Stimulated activated CD4-positive, alpha-beta T cell treated with anti-CD3 and anti-CD28 coated beads, Interleukin-4, amount 100 ng/mL, for 24 hours (primary cell): ENCODE data around the gene FAT1.
"Not testable (repeated sequence)": the region's sequence is repeated elsewhere in the genome, so short reads cannot be mapped to it uniquely, and the experiment has no call there.

Experiments used
- DNase-seq: peaks from one replicate; pipeline ENCODE4 v3.0.0-alpha.2; 2020

FAT1 gene

DNA sequence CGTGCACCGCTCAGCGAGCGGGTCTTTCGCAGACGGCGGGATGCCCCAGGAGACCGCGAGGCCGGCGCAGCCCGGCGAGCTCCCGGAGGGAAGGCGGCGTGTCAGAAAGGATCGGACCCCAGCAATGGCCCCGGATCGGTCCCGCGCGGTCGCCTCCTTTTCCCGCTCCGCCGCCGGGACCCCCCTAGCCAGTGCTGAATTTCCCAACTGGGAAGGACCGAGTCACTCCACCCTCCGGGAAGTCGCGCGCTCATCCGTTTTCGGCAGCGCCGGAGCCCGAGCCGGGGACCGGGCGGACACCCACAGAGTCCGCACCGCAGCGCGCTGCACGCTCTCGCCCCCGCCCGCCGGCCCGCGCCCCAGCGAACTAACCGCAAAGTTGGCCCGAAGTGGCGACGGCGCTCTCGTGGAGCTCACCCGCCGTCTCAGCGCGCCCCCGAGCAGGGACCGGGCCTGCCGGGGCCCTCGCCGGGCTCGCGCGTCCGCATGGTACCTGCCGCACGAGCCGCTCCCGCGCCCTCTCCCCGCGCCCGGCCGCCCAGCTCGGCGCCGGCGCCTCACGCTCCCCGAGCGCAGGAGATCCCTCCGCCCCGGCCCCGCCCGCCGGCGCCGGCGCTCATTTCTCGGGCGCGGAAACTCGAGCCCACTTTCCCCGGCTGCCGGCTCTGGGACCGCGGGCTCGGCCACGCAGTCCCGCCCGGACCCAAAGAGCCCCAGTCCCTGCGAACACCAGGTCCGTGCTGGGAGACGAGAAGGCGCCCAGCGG is at the start of gene FAT1:
TSS of gene FAT1 (minus strand) at position 565 of the 766 bp plus-strand sequence. CDS start 14,029 bp downstream, outside the sequence.
- DNase-seq: no peak

- no peak for DNase-seq
Measured at GRCh38 chr4:186772936-186773487, 49.4 kb upstream of the FAT1 start.

- DNase-seq: no peak
Measured at GRCh38 chr4:186771624-186772023, 48.0 kb upstream of the FAT1 start.

DNA sequence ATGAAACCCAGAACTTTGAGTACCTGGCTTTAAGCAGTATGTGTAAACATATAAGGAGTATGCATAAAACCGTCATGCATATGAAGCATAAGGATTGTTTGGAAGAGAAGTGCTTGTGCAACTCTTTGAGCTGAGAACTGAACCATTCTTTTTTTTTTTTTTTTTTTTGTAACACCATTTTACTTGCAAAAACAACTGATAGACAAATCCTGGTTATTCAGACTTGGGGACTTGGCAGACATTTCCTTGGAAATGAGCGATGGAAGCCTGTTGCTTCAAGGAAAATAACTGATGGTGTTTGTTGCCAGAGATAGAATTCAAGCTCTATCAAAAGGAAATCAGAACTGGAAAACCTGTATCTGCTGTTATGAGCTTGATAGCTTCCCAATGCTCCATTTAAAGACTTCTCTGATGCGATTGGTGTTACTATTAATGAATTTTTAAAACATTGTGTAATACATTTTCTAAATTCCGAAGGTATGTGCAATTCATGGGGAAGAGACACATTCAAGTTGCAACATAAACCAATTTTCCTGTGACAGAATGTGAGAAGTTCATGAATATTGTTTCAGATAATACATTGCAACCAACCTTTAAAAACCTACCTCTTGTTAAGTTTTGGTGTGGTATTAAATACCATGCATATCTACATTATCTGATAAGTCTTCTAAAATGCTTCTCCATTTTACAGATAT is 47.0 kb upstream of the FAT1 start:
- DNase-seq: no peak

GRCh38 chr4:186767794-186768193 is 44.1 kb upstream of the FAT1 start:
- DNase-seq: no peak

- DNase-seq: no peak
Measured at GRCh38 chr4:186765673-186766546, 42.3 kb upstream of the FAT1 start.

- no peak for DNase-seq
Measured at GRCh38 chr4:186765138-186765537, 41.5 kb upstream of the FAT1 start.

GRCh38 chr4:186764457-186764856 is 40.8 kb upstream of the FAT1 start:
- DNase-seq: no peak

DNA sequence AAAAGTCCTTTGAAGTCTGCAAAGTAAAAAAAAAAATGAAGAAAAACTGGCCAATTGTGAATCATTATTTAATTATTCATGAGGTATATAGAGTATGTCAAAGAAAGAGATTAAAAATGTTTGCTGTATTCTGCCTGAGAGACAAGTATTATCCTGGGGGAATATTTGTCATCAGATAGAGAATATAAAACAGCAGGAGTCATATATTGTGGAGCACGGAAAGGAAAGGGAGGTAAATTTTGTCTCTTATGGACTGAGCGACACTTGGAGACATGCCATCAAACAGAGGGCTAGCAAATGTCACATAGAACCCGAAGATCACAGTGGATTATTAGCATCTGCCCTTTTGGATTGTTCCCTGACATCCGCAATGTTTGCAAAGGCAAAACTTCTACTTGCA is 39.2 kb upstream of the FAT1 start:
- no peak for DNase-seq

DNA sequence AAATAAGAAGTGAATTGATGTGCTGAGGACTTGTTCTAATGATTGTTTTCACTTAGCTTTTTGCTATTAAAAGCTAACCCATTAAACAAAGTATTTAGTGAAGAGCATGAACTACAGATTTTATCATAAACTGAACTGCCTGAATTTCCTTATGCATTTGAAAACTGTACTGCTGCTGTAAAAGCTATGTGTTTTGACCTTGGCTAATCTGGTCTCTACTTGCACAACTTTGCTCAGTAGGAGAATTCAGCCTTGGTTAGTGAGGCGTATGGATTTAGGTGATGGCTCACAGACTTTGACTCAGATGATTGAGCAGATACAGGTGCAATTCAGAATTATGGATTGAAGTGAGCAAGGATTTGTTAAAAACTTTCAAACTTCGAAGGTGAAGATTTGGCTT is 38.7 kb upstream of the FAT1 start:
- DNase-seq: no peak

- not testable (repeated sequence) for DNase-seq
Measured at GRCh38 chr4:186761956-186762355, 38.3 kb upstream of the FAT1 start.

DNA sequence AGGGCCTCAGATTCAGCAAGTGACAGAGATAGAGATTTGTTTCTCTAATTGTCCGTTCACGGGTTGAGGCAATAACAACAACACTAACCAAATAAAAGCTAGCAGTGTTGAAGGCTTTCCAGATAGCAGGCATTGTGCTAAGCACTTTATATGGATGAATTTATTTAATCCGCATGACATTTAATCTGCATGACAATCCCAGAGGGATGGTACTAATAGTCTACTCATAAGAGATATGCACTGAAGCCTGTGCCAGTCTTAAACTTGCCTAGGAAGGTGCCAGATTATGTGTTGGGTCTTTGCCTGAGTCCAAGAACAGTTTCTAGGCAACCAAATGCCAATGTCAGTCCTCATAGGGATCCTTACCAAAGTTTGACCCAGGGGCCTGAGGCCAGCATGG is 37.7 kb upstream of the FAT1 start:
- DNase-seq: no peak

DNA sequence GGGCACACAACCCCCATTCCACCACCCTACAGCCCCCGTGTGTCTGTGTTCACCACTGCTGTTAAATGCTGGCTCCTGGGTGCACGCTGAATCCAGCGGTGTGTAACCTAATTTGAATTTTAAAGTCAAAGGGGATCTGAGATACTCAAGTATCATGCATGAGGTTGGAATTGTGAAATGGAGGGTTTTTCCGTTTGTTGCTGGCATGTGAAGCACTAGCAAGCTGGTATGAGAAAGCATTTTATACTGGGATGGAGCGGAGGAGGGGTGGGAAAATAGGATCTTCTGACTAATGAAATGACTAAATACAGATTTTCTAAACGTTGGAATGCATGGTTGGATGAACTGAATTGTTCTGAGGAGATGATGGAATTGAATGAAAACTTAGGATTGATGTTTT is 36.9 kb upstream of the FAT1 start:
- no peak for DNase-seq

GRCh38 chr4:186759990-186760389 is 36.3 kb upstream of the FAT1 start:
- no peak for DNase-seq

DNA sequence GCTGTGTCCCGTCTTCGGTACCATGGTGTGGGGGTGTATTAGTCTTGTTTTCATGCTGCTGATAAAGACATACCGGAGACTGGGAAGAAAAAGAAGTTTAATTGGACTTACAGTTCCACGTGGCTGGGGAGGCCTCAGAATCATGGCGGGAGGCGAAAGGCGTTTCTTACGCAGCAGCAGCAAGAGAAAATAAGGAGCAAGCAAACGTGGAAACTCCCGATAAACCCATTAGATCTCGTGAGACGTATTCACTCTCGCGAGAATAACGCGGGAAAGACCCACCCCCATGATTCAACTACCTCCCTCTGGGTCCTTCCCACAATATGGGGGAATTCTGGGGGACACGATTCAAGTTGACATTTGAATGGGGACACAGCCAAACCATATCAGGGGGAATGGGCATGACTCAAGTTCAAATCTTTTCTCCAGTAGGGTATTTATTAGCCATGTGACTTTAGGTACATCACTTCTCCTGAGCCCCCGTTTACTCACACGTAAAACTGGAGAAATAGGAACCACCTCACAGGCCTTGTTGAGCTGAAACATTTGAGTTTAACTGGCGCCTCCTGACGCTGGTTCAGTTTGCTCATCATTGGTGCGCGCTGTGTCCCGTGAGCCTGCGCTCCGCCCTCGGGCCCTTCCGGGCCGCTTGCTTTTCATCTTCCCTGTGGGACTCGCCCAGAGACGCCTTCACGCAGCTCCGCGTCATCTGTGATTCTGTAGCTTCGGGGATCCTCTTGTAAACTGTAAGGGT is 35.5 kb upstream of the FAT1 start:
- DNase-seq: no peak

DNA sequence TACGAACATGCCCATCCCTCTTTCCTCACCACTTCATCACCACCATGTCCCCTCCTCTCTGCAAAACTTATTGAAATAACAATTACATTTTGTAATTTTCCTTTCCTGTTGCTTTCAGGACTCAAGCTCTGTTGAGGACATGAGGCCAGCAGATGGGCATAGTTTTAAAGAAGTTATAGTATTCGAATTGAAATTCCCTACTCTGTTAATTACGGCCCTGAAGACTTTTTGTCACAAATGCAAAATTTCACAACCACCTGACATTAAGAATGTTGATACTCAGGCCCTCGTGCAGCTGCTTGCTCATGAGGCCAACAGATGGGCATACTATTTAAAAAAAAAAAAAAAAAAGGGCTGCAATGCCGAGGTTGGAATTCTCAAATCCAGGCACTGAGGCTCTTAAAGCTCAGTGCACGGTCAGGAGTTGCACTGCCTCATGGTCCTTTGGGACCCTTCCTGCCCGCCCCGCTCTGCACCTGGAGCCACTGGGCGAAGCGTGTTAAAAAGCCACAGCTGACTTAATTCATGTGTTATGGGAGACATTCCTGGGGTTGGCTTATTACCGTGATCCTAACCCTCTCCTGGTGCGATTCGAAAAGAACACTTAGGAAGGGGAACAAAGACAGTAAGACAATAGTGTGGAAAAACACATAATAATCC is 34.2 kb upstream of the FAT1 start:
- DNase-seq: no peak

- DNase-seq: not testable (repeated sequence)
Measured at GRCh38 chr4:186756550-186756949, 32.9 kb upstream of the FAT1 start.

DNA sequence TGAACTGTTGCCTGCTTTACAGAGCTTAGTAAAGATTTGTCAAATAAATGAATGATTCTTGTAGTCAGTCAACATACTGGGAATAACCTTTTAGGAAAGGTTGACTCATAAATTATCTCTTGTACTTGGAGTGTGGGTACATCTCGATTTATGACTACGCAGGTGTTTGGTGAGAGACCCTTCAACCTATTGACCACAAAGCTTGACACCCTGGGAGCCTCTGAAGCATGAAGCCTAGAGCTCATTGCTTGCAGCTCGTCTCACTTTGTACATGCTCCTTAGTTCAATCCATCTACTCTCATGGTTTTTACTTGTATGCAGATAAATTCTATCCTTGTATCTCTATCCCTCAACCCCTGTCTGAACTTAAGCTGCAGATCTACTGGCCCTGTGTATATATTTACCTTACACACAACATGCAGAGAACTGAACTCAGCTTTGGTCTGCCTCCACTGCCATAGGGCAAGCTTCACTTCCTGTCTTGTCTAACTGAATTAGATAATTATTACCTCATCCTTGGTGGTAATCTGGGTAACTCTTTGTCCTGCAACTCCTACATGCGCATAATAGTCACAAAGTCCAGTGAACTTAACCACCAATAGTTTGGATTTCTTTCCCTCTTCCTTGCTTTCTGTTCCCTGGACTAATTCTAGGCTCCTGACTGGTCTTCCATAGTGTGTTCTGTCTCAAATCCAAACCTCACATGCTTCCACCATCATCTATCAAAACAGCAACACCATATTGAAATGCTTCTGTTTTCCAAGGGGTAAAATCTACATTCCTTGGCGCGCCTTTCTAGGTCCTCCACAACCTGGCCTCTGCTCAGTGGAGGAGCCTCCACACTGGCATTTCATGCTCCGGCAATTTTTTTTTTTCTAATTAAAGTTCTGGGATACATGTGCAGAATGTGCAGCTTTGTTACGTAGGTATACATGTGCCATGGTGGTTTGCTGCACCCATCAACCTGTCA is 32.2 kb upstream of the FAT1 start:
- no peak for DNase-seq

DNA sequence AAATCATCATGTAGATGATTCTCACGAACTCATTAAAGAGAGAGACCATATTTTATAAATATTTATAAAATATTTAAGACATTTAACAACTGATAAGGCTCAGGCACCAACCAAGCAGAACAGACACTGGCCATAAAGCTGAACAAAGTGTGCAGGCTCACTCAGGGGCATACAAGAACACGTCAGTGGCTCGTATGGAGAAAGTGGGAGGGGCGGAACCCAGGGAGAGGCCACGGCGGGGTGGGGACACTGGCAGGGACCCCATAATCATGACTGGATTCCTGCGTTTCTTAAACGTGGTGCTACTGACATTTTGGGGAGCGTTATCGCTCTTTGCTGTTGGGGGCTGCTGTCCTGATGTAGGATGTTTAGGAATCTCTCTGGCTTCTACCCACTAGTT is 31.3 kb upstream of the FAT1 start:
- no peak for DNase-seq

DNA sequence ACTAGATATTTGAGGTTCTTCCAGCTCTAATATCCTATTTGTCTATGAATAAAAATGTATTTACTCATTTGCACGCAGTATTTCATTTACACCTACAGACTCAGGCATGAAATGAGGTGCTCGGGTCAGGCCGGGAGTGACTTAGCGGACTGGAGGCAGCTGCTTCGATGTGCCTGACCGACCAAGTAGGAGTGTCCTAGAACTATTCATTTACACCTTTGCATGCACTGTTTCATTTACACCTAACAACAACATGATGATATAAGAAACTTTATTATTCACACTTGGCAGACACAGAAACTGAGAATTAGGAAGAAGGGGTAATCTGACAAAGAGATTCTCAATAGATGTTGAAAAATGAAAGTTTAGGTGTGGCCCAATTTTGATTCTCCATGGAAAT is 28.7 kb upstream of the FAT1 start:
- no peak for DNase-seq
